Posterior vena cava (tissue), 2 donors: ENCODE measurements around the gene TAS2R14. TPM values are rescaled to one million over a fixed set of nuclear protein-coding genes. Genes with fewer than 3 reads are reported as not detected.

Source experiments
- DNase-seq: peaks from one replicate; pipeline ENCODE4 v3.0.0-alpha.2; 2020; ENCODE audit warnings: low spot score
- intact Hi-C, 2 donors: fragments of 100-400 bp; cut with DNase I; formaldehyde crosslinking; loops; one replicate each; pipeline versions ENCODE4 v1.14.1 to v1.14.2; 2022 to 2023
- total RNA-seq, 2 donors: library from RNA; stranded (reverse); fragmentation: NEBNext Ultra II Directional; extraction: Animal tissue kit (Norgen Biotek cat#: 25700); gene quantifications; one replicate each; pipeline ENCODE4 v1.2.1, GENCODE V29; 2021
- donor health status: DM: yes; HTN: yes; CAD: no.
- donor health status: DM: yes; HTN: yes; CAD: no.

The TAS2R14 gene
- total RNA-seq, 2 donors from 2014 or later = 3.5 to 5.5 TPM

- intact Hi-C loops = no loop called here
- DNase-seq = no peak
Observed at GRCh38 chr12:10919809-10920208, 19.3 kb downstream of the TAS2R14 start.

- DNase-seq = no peak
- intact Hi-C loops = no loop called here
Observed at GRCh38 chr12:10910380-10910779, 28.7 kb downstream of the TAS2R14 start.

- intact Hi-C loops = no loop called here
Observed at GRCh38 chr12:10909462-10909861, 29.6 kb downstream of the TAS2R14 start, which contains the start of gene TAS2R13. TSS of gene TAS2R13 (minus strand) at chr12:10909562. CDS start at chr12:10909298, 264 bp downstream.

GRCh38 chr12:10904686-10905085 lies 34.4 kb downstream of the TAS2R14 start:
- DNase-seq = no peak
- intact Hi-C loops = no loop called here

More at GRCh38 chr12:10909462-10909861, 29.6 kb downstream of the TAS2R14 start, which contains the start of gene TAS2R13:
- no peak for DNase-seq

GRCh38 chr12:10901427-10901826 lies 37.6 kb downstream of the TAS2R14 start:
- intact Hi-C loops = no loop called here
- DNase-seq = no peak

GRCh38 chr12:10900972-10901371 lies 38.1 kb downstream of the TAS2R14 start:
- no peak for DNase-seq
- intact Hi-C loops = no loop called here

- no peak for DNase-seq
- intact Hi-C loops = no loop called here
Observed at GRCh38 chr12:10900530-10900929, 38.5 kb downstream of the TAS2R14 start.

- no peak for DNase-seq
- intact Hi-C loops = loop anchor here in 1 of 2 donors (10.0 kb wide), 1 partner anchor 988 kb away; no protein-coding TSS in a partner anchor
Observed at GRCh38 chr12:10896854-10897253, 42.2 kb downstream of the TAS2R14 start.

- intact Hi-C loops = loop anchor here in 1 of 2 donors (10.0 kb wide), 1 partner anchor 993 kb away; no protein-coding TSS in a partner anchor
- no peak for DNase-seq
Observed at GRCh38 chr12:10891937-10892336, 47.1 kb downstream of the TAS2R14 start.

- intact Hi-C loops = no loop called here
- no peak for DNase-seq
Observed at GRCh38 chr12:10889226-10889625, 49.8 kb downstream of the TAS2R14 start.

Other genes with a start within 250 kb of the TAS2R14 start
- gene YBX3, start 215.9 kb downstream of the TAS2R14 start, total RNA-seq = 100 to 1,000 TPM; 386 to 502 TPM
- gene TAS2R7, start 136.6 kb downstream of the TAS2R14 start, total RNA-seq = not detected
- not detected for gene TAS2R8, start 132.0 kb downstream of the TAS2R14 start, total RNA-seq
- gene TAS2R9, start 129.1 kb downstream of the TAS2R14 start, total RNA-seq = under 1 TPM in 1 of 2 donors, not detected in 1; 0.51 TPM
- gene TAS2R10, start 112.9 kb downstream of the TAS2R14 start, total RNA-seq = 1 to 10 TPM in 1 of 2 donors, under 1 TPM in 1; 0.76 to 1.2 TPM
- gene PRR4, start 89.8 kb downstream of the TAS2R14 start, total RNA-seq = 1 to 10 TPM; 2.5 to 4.3 TPM
- 10 to 100 TPM; 13.5 to 19.2 TPM for gene PRH1, start 55.0 kb downstream of the TAS2R14 start, total RNA-seq
- gene TAS2R13, start 29.7 kb downstream of the TAS2R14 start, total RNA-seq = 1 to 10 TPM; 2.4 to 2.5 TPM
- gene PRH2, start 10.0 kb downstream of the TAS2R14 start, total RNA-seq = not detected
- gene TAS2R50, start 47.6 kb upstream of the TAS2R14 start, total RNA-seq = 1 to 10 TPM; 2.0 to 3.2 TPM
- 1 to 10 TPM; 3.0 to 4.3 TPM for gene TAS2R20, start 59.0 kb upstream of the TAS2R14 start, total RNA-seq
- gene TAS2R19, start 83.4 kb upstream of the TAS2R14 start, total RNA-seq = 1 to 10 TPM; 4.3 to 5.9 TPM
- gene TAS2R31, start 92.1 kb upstream of the TAS2R14 start, total RNA-seq = 1 to 10 TPM; 3.3 to 4.7 TPM
- gene TAS2R46, start 123.0 kb upstream of the TAS2R14 start, total RNA-seq = 1 to 10 TPM; 2.2 to 2.4 TPM
- gene TAS2R43, start 153.1 kb upstream of the TAS2R14 start, total RNA-seq = 1 to 10 TPM in 1 of 2 donors, under 1 TPM in 1; 0.33 to 1.3 TPM
- gene TAS2R30, start 195.4 kb upstream of the TAS2R14 start, total RNA-seq = 1 to 10 TPM; 4.3 to 4.4 TPM
- gene SMIM10L1, start 231.9 kb upstream of the TAS2R14 start, total RNA-seq = 10 to 100 TPM; 15.1 to 15.3 TPM
- gene TAS2R42, start 247.7 kb upstream of the TAS2R14 start, total RNA-seq = not detected